H1 (cell line): ENCODE data around the gene EDDM3A. TPM values are rescaled to one million over a fixed set of nuclear protein-coding genes. Genes with fewer than 3 reads are reported as not detected.

Source experiments
- CBX8 ChIP-seq: fragments of 300-800, 300-1000 bp; sonication (generic); IDR thresholded peaks from 2 replicates; pipeline ENCODE4 v1.7.1; 2016; ENCODE audit warnings: low read depth, low read length, borderline replicate concordance
- HDAC2 ChIP-seq, 2 experiments: fragments of 300-600 bp in 1 of 2; sonication (generic) in 1 of 2; IDR thresholded peaks; 2 replicates each; pipeline ENCODE4 v1.6.1; 2011 to 2012; ENCODE audit warnings: low read depth in 2 of 2, low read length in 2 of 2, mild to moderate bottlenecking in 2 of 2, moderate library complexity in 2 of 2, borderline replicate concordance in 1 of 2, inconsistent platforms in 1 of 2
- KDM5A ChIP-seq: fragments of 200-600 bp; IDR thresholded peaks from 2 replicates; pipeline ENCODE4 v1.7.1; 2012; ENCODE audit warnings: mild to moderate bottlenecking, low read length, inconsistent platforms, mixed read lengths
- NRF1 ChIP-seq: IDR thresholded peaks from 2 replicates; pipeline ENCODE4 v1.6.1; 2011; ENCODE audit warnings: mild to moderate bottlenecking, low read depth, low read length, improper control_type of control experiment
- POLR2A ChIP-seq, 2 experiments: IDR thresholded peaks; 1 replicate in 1 of 2; 2 replicates in 1 of 2; pipeline ENCODE4 v1.6.1; 2011; ENCODE audit warnings: low read depth in 2 of 2, low read length in 2 of 2, mild to moderate bottlenecking in 2 of 2; ENCODE audit errors: control extremely low read depth in 1 of 2
- POLR2AphosphoS5 ChIP-seq: IDR thresholded peaks from 2 replicates; pipeline ENCODE4 v1.6.1; 2011; ENCODE audit warnings: low read depth, low read length
- POU5F1 ChIP-seq: IDR thresholded peaks from 2 replicates; pipeline ENCODE4 v1.6.1; 2011; ENCODE audit warnings: low read depth, mild to moderate bottlenecking, low read length, moderate library complexity
- SIX5 ChIP-seq: IDR thresholded peaks from 2 replicates; pipeline ENCODE4 v1.6.1; 2011; ENCODE audit warnings: mild to moderate bottlenecking, low read depth, low read length
- SUZ12 ChIP-seq: fragments of 200-600 bp; sonication (generic); IDR thresholded peaks from 2 replicates; pipeline ENCODE4 v1.6.1; 2012; ENCODE audit warnings: mild to moderate bottlenecking, inconsistent platforms, low read length, moderate library complexity, mixed read lengths
- polyA plus RNA-seq, 7 experiments: library from polyadenylated mRNA; depleted of rRNA in 3 of 7; stranded (reverse) in 5 of 7; unstranded in 2 of 7; fragments of >200 nt in 5 of 7; fragments of 200-250 nt in 2 of 7; gene quantifications; 1 replicate in 5 of 7; 2 replicates in 1 of 7; 4 replicates in 1 of 7; pipeline versions ENCODE4 v1.2.1 to v1.2.3, GENCODE V29; 2011 to 2013; ENCODE audit warnings: missing spikeins in 2 of 7, mixed read lengths in 2 of 7
- total RNA-seq: library from RNA; stranded (reverse); fragmentation: NEBNext Ultra II Directional; extraction: Animal tissue kit (Norgen Biotek cat#: 25700); gene quantifications from 2 replicates; pipeline ENCODE4 v1.2.1, GENCODE V29; 2021

EDDM3A gene
- total and polyA plus RNA-seq, 2 of the 8 experiments (the other 6 are each of a cell fraction or from before 2014, with no cell fraction given), result 0.09 TPM; not detected in 1

DNA sequence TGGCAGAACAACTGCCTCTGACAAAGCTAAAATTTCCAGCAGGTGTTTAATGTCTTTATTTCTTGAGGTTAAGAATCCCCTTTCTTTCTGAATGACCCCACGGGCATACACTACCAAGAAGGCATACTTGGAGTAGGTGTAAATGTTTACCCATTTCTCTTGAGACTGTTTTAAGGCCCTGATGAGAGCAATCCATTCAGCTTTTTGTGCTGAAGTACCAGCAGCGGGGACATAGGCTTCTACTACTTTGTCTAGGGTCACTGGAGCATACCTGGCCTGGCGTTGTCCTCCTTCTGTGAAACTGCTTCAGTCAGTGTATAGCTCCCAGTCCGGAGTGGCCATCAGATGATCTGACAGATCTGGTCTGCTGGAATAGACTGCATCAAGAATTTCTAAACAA lies 34.4 kb upstream of the EDDM3A start (continued):
- TF ChIP-seq SUZ12 (no peak), KDM5A (no peak), CBX8 (no peak), POU5F1 (no peak), POLR2A (IDR thresholded peaks at IDR 0.05; ENCODE audit: control extremely low read depth in 1 of 2, low read depth in 2 of 2, low read length in 2 of 2) (no peak), NRF1 (no peak), POLR2AphosphoS5 (no peak), HDAC2 (IDR thresholded peaks at IDR 0.05; ENCODE audit: borderline replicate concordance in 1 of 2, low read depth in 2 of 2, low read length in 2 of 2) (no peak), SIX5 (no peak)
- TF ChIP-seq, all 59 proteins: peak for 0
